Muscle of back (tissue), 11 donors: ENCODE data around the gene DUSP9. TPM values are rescaled to one million over a fixed set of nuclear protein-coding genes. Genes with fewer than 3 reads are reported as not detected.

Source experiments
- DNase-seq, 3 donors: peaks; one replicate each; pipeline versions ENCODE4 v3.0.0 to v3.0.0-alpha.2; 2013
- polyA plus RNA-seq, 10 donors: library from polyadenylated mRNA; unstranded; fragments of 120-200 nt; gene quantifications; one replicate each; pipeline ENCODE4 v1.2.1, GENCODE V29; 2013; ENCODE audit not compliant: insufficient read length in 10 of 10

The DUSP9 gene
- polyA plus RNA-seq, 10 donors = 0.07 to 0.34 (median 0.19) TPM; not detected in 1

DNA sequence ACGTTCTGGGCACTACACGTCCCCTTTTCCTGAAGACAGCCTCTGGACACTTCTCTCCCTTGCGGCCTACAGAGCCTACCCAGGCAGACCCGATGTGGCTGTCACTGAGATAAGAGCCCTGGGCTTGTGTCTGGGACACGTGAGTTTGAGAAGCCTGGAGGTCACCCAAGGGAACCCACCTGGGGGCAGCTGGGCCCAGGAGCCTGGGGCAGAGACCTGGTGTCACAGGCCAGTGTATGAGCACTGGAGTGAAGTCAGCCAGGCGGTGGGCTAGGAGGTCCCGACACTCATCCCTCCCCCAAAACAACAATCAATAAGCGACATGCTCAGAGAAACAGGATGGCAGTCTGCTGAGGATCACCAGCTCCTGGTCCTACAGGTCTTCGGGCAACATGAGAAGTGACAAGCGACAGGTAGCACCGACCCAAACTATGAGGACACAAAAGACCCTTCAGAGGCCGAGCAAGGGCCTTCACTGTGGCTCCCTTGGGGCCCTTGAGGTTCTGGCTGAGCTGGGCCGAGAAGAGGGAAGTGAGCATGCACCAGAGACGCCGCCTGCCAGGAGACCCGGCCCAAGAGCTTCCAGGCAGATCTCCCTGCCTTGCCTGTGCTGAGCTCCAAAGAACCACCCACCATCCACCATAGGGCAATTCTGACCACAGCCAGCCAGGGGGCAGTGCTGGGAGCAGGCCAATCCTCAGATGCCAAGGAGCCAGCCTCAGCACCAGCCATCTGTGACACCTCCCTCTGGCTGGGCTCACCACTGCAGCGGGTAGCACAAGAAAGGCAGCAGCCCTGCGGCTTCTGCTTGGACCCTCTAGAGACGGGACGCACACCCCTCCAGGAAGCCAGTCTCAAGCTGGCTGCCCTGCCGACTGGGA lies 11.0 kb upstream of the DUSP9 start:
- no peak for DNase-seq

DNA sequence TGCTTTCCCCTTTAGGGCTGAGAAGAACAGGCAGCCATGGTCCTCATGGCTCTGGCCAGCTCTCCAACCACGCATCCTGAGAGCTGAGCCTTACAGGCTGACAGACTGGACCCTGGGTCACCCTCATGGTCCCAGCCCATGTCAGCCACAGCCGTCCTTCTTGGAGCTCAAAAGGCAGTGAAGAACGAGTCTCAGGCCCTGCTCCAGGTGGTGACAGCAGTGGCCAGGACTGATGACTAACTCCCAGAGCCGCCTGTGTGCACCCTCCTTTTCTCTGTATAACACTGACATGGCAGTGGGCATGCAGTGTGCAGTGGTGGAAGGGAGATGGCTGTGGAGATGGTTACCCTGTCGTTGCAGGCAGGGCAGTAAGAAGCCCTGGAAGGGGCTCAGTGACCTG lies 10.3 kb upstream of the DUSP9 start:
- DNase-seq = no peak

DNA sequence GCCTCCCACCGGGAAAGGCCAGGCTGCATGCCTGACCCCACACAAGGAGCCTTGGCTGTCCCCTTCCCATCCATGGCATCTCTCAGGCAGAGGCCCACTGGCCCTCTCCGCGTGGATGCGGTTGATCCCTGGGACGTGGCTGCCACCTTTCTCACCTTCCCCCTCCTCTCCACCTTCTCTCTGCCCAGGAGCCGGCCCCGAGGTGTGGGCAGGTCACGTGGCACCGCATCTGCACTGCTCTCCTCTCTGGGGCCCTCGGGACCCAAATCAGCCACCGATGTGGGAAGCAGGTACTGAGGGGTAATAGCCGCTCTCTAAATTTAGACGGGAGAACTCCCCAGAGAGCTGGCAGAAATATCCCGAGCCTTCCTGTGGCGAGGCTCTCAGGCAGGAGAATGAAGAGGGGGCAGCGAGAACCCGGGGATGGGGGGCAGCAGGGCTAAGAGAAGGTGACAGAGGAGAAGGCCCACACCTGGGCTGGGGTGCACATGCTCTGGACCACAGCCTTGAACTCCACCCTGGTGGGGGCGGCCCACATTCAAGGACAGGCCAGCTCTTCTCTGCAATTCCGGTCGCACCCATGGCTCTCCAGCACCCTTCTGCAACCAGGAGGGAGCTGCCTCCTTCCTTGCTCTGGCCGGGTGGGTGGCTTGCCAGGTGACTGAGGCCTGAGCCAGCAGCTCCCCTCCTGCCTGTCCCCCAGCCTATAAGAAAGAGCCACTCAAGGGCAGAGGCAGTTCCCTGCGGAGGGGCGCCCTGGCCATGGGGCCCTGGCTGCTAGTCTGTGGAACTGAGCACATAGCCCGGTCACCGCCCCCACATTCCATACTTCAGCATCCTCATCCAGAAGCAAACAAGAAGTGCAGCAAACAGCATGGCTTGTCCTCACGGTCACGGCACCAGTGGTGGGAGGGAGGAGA lies 9.6 kb upstream of the DUSP9 start:
- no peak for DNase-seq

DNA sequence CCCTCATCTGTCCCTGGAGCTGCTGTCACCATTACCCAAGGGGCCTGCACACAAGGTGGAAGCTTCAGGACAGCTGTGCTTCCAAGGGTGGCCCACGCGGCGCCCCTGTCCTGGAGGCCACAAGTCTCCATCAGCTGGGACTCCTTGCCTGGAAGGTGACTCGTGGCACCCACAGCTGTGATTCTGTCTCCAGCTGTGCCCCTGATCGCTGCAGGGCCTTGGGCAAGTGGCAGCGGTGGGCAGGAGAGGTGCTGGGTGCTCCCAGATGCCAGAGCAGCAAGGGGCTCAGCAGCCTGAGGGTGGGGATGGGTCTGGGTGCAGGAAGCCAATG lies 9.0 kb upstream of the DUSP9 start:
- DNase-seq = no peak

DNA sequence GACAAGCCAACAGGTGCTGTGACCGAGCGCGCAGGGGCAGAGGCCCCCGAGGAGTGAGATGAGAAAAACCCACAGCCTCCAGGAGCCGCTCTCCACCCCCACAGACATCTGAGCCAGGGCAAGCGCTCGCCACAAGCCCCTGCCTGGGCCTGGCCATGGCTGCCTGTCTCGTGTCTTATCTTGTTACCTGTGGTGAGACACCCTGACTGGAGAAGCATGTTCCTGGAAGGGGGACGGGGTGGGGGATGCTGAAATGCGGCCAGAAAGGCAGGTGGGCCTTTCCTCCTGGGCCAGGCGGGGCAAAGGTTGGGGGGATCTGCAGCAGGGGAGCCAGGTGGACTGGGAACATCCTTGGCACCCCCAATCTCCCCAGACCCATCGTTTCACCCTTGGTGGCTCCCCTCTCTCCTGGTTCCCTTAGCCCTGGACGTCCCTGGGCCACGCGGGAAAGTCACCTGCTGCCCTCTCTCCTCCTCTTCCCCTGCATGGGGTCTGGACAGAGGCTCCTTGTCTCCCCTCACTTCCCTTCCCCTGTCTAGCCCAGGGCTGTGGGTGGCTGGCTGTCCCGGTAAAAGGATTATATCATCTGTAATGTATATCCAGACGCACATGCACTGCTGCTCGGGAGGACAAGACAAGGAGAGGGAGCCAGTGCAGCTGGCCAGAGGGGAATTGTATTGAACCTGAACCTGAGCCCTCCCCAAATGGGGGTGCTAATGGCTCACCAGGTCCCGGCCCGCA lies 8.4 kb upstream of the DUSP9 start:
- no peak for DNase-seq

DNA sequence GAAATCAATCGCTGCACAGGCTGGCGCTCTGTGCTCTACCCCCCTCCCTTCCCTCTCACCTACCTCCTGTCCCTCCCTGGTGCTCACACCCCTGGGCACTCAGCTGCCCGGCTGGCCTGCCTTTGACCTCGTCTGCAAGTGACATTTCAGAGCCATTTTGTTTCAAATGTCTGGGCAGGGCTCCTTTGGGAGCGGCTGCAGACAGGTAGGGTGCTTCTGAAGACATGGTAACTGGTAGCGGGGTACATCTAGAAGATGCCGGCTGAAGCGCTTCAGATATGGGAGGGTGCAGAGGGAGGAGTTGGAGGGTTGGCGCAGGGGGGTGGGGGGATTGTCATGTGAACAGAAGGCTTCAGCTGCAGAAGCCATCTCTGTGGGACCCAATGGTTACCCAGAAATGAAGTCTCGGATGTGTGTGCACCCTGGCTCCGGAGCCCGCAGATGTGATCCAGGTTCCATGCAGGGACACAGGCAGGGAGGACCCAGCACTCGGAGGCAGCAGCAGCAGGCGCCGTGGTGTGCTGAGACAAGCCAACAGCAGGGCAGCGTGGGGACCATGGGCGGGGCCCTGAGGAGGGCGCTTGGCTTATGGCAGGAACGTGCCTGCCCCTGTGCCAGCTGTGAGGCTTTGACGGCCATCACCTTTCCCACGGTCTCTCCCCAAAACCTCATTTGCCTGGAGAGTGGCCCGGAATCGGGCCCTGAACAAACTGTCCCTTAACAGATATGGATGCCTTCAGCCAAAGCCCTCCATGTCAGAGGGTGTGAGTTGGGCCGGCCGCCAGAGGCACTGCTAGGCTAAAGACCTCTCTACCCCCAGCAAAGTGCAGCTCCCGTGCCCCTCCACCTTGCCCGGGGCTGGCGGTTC lies 7.6 kb upstream of the DUSP9 start:
- no peak for DNase-seq

DNA sequence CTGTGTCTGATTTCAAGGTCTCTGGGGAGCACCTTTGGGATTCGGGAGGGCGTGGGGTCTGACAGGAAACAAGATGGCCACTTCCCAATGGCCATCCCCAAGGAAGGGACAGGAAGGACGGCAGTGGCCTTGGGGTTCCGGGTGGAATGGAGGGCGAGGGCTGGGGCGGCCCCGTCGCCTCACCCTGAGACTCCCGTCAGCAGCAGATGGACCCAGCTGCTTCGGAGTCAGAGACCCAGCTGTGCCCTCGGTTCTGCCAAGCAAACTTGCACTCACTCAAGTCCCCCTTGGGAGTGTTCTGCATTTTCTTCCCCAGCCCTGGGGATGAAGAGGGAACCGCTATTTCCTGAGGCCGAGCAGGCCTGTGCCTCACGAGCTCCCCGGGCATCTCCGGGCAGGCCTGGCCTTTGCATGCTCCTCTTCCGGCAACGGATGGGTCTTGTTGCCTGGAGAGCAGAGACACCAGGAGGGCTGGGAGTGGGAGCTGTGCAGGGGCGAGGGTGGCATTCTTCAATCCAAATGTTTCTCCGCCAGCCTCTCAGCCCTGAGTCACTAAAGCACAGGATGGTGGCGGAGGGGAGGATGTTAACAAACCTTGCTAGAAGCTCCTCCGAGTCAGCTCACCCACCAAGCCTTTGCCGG lies 6.8 kb upstream of the DUSP9 start:
- no peak for DNase-seq

DNA sequence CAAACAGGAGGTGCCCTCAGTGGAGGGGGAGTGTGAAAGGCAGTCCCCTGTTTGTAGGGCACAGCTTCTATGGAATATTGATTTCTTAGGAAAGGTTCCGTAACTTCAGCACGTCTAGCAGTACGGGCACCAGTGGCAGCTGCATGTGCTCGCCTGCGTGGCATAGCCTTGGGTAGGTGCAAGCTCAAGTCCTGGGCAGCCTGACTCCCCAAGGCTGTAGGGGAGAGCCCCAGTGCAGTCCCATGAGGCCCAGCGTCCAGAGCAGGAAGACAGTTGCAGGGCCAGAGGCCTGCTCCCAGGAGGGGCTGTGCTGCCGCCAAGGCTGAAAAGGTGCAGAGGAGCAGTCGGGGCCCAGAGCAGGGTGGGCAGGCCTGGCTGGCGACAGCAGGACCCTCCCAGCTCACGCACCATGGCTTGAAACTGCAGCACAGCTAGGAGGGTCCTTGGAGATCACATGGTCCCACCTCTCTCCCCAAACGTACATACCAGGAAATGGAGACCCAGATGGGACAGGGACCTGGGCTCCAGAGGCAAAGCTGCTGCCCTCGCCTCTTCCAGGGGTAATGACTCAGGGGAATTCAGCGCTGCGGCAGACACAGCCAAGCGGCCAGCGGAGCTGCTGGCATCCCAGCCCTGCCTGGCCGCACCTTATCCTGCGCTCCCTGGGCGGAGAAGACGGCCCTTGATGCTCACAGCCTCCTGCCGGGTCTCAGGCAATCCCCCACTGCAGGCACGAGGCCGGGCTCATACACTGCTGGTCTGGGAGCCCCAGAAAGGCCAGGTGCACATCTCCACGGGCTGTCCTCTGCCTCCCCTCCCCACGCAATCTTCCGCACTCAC lies 6.0 kb upstream of the DUSP9 start:
- DNase-seq = no peak

DNA sequence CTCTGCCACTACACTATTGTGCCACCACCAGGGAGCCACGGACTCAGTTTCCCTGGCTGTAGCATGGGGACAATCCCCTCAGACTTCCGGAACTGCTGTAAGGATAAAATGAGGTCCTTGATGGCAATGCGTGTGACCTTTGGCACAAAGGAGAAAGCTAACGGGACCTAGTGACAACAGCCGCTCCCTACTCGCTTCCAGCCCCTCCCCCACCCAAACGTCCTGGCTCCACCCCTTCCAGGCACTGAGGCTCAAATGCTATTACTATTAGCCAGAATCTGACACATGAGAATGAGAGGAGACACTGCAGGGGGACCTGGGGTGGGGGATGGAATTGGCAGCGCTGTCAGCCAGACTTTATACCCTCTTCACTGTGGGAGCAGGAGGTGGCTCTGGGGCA lies 5.4 kb upstream of the DUSP9 start:
- no peak for DNase-seq

DNA sequence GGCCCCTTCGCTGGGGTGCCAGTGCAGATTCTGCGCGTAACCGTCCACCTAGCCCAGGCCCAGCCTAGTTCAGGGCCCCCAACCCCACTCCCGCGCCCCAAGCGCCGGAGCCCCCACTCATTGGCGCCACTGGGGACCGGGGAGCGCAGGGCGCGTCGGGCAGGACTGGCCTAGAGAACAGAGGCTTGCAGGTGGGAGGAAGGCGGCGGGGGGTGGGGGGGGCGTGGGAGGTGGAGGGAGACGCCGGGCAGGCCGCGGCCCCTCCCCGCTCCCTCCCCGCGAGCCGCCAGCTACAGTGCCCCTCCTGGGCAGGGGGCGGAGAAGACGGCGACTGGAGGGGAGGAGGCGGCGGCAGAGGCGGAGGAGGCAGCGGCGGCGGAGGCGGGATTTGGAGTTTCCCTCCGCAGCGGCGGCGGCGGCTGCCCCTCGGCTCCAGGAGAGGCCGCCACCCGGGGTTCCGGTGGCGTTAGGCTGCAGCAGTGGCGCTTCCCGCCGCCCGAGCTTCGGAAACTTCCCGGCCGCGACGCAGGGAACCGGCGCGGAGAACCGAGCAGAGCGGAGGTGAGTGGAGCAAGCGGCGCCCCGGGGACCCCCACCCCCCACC lies 4.8 kb upstream of the DUSP9 start:
- DNase-seq = no peak

DNA sequence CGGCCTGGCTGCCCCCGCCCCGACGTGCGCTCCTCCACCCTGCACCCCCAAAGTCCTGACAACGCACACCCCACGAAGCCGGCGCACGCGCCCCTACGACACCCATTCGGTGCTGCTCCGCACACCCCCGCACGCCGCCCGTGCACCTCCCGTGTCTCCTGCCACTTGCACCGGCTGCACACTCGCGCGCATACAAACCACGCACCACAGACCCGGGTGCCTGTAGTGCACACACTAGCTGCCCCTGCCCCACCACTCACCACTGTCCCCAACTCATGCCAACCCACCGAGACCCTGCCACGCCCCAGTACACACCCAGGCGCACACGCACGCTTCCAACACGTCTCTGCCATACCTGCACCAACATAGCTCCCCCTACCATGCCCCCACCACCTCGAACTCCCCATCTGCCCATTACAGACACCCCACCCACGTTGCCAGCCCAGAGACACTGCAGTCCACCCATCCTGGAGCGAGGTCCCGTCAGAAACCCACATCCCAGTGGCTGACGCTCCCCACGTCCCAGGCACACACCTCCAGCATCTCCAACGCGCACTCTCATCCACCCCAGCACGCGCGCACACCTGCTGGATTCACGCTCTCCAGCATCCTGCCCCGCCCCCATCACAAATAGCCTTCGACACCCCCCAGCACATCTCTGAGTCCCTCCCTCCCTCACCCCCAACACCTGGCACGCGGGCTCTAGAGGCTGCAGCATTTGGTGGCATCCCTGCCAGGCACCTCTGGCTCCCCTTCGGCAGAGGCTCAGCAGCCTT lies 4.2 kb upstream of the DUSP9 start:
- DNase-seq = no peak

DNA sequence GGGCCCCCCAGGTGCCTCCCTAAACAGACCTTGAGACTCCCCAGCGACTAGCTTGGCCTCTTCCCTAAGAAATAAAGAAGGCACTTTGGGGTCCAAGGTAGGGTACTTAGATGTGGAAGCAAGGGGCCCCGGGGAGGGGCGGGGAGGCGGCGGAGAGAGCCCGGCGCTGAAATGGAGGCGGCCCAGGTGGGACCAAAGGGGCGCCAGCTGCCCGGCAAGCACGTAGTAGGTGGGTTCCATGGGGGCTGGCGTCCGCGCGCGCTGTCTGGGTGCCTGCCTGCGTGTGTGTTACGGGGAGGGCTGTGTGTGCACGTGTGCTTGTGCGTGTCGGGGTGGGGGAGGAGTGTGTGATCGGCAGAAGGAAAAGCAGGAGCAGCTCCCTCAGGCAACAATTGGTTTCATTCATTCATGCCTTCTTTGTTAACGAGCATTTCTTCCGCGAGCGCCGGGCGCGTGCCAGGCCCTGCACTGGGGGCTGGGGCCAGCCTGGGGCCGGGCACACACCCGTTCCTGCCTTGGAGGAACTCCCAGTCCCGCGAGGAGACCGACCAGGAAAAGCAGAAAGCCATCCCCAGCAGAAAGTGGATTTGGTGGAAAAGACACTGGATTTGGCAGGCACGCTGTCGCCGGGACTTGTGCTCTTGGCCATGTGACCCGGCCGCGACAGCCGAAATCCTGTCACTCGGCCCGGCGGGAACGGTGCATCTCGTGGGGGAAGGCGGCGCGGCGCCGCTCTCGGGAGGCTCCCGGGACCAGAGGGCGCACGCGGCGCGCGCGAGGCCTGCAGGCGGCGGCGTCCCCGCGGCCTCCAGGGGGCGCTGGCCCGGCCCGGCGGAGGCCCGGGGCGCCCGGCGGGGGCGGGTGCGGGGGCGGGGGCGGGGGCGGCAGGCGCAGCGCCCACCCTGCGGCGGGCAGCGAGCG lies 3.3 kb upstream of the DUSP9 start:
- no peak for DNase-seq

DNA sequence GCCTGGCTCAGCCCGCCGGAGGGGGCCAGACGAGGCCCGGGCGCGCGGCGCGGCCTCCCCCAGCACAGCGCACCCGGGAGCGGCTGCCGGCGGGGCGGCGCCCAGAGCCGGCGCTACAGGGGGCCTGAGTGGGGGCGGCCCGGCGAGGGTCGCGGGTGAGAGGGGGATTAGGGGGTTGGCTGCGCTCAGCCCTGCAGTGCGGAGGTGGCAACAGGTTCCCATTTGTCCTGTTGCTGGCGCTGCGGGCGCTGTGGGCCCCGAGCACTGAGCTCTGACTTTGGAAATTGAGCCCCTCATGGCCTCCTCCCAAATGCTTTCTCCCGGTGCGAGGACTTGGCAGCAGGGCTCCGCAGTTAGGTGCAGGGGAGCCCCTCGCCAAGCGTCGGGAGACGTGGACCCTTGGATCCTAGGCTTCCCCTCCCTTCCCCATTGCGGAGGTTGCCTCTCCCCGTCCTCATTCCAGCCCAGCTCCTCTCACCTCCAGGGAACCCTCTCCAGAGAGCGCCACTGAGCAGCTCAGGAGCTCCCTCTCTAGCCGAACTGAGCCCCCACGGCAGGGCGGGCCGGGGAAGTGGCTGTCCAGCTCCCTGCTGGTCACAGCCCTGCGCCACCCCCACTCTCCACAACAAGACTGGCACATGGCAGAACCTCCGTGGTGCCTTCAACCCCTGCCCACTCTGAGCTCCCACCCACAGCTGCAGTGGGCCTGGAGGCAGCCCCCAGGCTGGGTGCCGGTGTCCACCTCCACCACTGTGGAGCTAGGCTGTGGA lies 2.5 kb upstream of the DUSP9 start:
- DNase-seq = no peak

DNA sequence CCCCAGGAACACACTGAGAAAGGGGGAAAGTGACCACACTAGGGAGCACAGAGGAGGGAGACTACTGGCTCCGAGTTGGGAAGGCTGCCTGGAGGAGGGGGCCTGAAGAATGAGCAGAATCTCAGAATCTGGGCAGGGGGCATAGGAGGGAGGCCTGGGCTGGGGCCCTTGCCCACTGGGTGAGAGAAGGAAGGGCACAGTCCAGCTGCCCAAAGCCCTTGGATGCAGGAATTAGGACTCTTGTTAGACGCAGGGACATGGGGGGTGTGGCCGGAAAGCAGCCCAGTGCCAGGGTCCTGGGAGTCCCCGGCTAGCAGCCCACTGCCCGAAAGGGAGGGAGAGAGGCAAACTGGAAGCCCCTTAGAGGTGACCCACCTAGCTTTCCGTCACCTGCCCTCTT lies 1.9 kb upstream of the DUSP9 start:
- no peak for DNase-seq

DNA sequence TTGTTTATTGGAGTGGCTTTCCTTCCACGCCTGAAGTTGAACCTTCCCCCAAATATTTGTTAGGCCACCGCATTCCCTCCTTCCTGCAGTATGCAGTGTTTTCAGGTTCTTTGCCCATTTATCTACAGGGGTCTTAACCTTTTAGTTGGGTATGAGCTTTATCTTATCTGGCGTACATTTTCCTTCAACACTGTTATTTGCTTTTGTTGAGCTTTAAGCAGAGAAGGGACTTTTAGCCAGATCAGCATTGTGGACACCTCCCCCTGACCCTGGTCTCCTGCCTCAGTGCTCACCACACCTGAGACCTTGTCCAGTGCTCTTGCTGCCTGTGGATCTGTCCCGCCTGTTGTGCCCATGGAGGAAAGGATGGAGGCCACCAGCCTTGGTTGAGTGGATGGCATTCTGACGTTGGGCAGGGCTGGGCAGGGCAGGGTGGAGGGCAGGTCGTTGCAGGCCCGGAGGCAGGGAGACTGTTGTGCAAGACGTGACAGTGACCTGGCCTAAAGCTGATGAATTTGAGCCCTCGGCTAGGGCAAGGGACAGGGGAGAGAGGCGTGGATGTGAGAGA lies 998 bp upstream of the DUSP9 start:
- no peak for DNase-seq
